Endothelial cell of umbilical vein (primary cell): ENCODE measurements around the gene B3GNT7. TPM values are rescaled to one million over a fixed set of nuclear protein-coding genes. Genes with fewer than 3 reads are reported as not detected.

ENCODE experiments used
- BruUV-seq: library from RNA; stranded (reverse); fragments of 400-500 nt; replicated peaks from 2 replicates; lab custom pipeline; 2021; lab: Mats Ljungman, UMichigan
- CTCF ChIA-PET: fragments of 300-600, 350-600 bp; sonication (Branson Sonifier 250); formaldehyde crosslinking; loops from one replicate; lab custom pipeline; 2021; ENCODE audit warnings: antibody characterized with exemption, inconsistent platforms; lab: Charles Lee
- POLR2A ChIA-PET: fragments of 300-600, 350-600 bp; sonication (Branson Sonifier 250); formaldehyde crosslinking; loops from one replicate; lab custom pipeline; 2021; ENCODE audit warnings: antibody characterized with exemption, inconsistent platforms; lab: Charles Lee
- DNase-seq: peaks from one replicate; pipeline ENCODE4 v3.0.0-alpha.2; 2011; ENCODE audit warnings: low read depth, low spot score
- FAIRE-seq: peaks from 2 replicates; lab custom pipeline; 2011; peaks lifted over from hg19 to GRCh38; lab: Jason Lieb, UNC
- H2AFZ ChIP-seq: 2 replicates; pipeline ENCODE4 v1.6.0; 2012; ENCODE audit warnings: low read depth, low read length, control low read depth, inconsistent platforms
- H3K27ac ChIP-seq: 2 replicates; pipeline ENCODE4 v1.5.1; 2011; ENCODE audit warnings: low read depth, mild to moderate bottlenecking, control low read depth, low read length, moderate library complexity; ENCODE audit not compliant: insufficient read depth
- H3K27me3 ChIP-seq, 2 experiments: 2 replicates each; pipeline versions ENCODE4 v1.6.0 to v1.6.1; 2011; ENCODE audit warnings: low read length in 2 of 2, mixed read lengths in 1 of 2; ENCODE audit not compliant: control insufficient read depth in 2 of 2, insufficient read depth in 2 of 2
- H3K36me3 ChIP-seq, 2 experiments: 2 replicates in 1 of 2; 3 replicates in 1 of 2; pipeline ENCODE4 v1.5.1; 2011; ENCODE audit warnings: low read length in 2 of 2, mild to moderate bottlenecking in 1 of 2, moderate library complexity in 1 of 2; ENCODE audit not compliant: control insufficient read depth in 2 of 2, insufficient read depth in 2 of 2; ENCODE audit errors: extremely low read depth in 1 of 2
- H3K4me1 ChIP-seq: 3 replicates; pipeline ENCODE4 v1.5.1; 2011; ENCODE audit warnings: mild to moderate bottlenecking, low read length; ENCODE audit not compliant: control insufficient read depth, insufficient read depth; ENCODE audit errors: extremely low read depth
- H3K4me2 ChIP-seq: 2 replicates; pipeline ENCODE4 v1.6.1; 2011; ENCODE audit warnings: low read length, control low read depth, mixed read lengths; ENCODE audit not compliant: insufficient read depth
- H3K4me3 ChIP-seq, 3 experiments: fragments of 200-600 bp in 1 of 3; sonication (generic), shearing (Covaris generic) in 1 of 3; replicated peaks in 1 of 3; 2 replicates each; pipeline ENCODE4 v1.5.1; 2011 to 2016; ENCODE audit warnings: control low read depth in 3 of 3, low read length in 3 of 3, mild to moderate bottlenecking in 2 of 3, inconsistent platforms in 1 of 3, low read depth in 1 of 3, moderate library complexity in 1 of 3; ENCODE audit not compliant: insufficient read depth in 1 of 3
- H3K79me2 ChIP-seq: 2 replicates; pipeline ENCODE4 v1.6.0; 2012; ENCODE audit warnings: low read length, inconsistent platforms; ENCODE audit not compliant: control insufficient read depth, insufficient read depth
- H3K9ac ChIP-seq: replicated peaks from 2 replicates; pipeline ENCODE3; 2011; ENCODE audit warnings: low read length, control low read depth; ENCODE audit not compliant: insufficient read depth; ENCODE audit errors: extremely low read depth
- H3K9me1 ChIP-seq: replicated peaks from 3 replicates; pipeline ENCODE4 v1.6.0; 2011; ENCODE audit warnings: mild to moderate bottlenecking, low read length; ENCODE audit not compliant: control insufficient read depth, insufficient read depth; ENCODE audit errors: extremely low read depth
- H3K9me3 ChIP-seq: replicated peaks from 2 replicates; pipeline ENCODE4 v1.5.1; 2012; ENCODE audit warnings: low read length, inconsistent platforms; ENCODE audit not compliant: control insufficient read depth, insufficient read depth
- H4K20me1 ChIP-seq: replicated peaks from 2 replicates; pipeline ENCODE3; 2011; ENCODE audit warnings: mild to moderate bottlenecking, low read length; ENCODE audit not compliant: control insufficient read depth, insufficient read depth; ENCODE audit errors: extremely low read depth
- EZH2 ChIP-seq: IDR thresholded peaks from 2 replicates; pipeline ENCODE4 v1.6.1; 2012; ENCODE audit warnings: borderline replicate concordance, low read depth, mild to moderate bottlenecking, moderate library complexity, low read length, inconsistent platforms; ENCODE audit not compliant: severe bottlenecking
- FOS ChIP-seq: IDR thresholded peaks from 2 replicates; pipeline ENCODE4 v1.6.1; 2011; ENCODE audit warnings: mild to moderate bottlenecking, low read length, moderate library complexity, borderline replicate concordance; ENCODE audit not compliant: insufficient read depth
- GATA2 ChIP-seq: IDR thresholded peaks from 2 replicates; pipeline ENCODE4 v1.7.0; 2011; ENCODE audit warnings: low read depth, mild to moderate bottlenecking, moderate library complexity, mixed read lengths, low read length; ENCODE audit not compliant: insufficient read length, insufficient read depth
- JUN ChIP-seq: IDR thresholded peaks from 2 replicates; pipeline ENCODE4 v1.6.1; 2011; ENCODE audit warnings: borderline replicate concordance, low read depth; ENCODE audit not compliant: insufficient read length, insufficient read depth
- MYC ChIP-seq: IDR thresholded peaks from one replicate; pipeline ENCODE4 v1.6.1; 2011; ENCODE audit warnings: mild to moderate bottlenecking, low read depth, low read length
- POLR2A ChIP-seq: IDR thresholded peaks from 2 replicates; pipeline ENCODE4 v1.6.1; 2012; ENCODE audit warnings: low read depth, mild to moderate bottlenecking, control low read depth, low read length
- POLR2AphosphoS5 ChIP-seq: IDR thresholded peaks from 2 replicates; pipeline ENCODE4 v1.6.1; 2012; ENCODE audit warnings: low read depth, mild to moderate bottlenecking, control low read depth, low read length, moderate library complexity; ENCODE audit not compliant: insufficient read depth
- dilution Hi-C: fragments of 300-500 bp; cut with MboI; formaldehyde crosslinking; loops from one replicate; pipeline ENCODE4 v1.15.0; 2019; ENCODE audit warnings: low sequenced_read_pairs; ENCODE audit not compliant: extremely low pct_ligation_motif_present
- intact Hi-C: fragments of 100-400 bp; cut with micrococcal nuclease; formaldehyde crosslinking; loops from one replicate; pipeline ENCODE4 v1.10.0; 2022
- polyA plus RNA-seq, 4 experiments: library from polyadenylated mRNA; depleted of rRNA in 3 of 4; stranded (reverse) in 3 of 4; unstranded in 1 of 4; fragments of >200 nt; gene quantifications; 2 replicates each; pipeline versions ENCODE4 v1.2.1 to v1.2.3, GENCODE V29; 2011 to 2012; ENCODE audit warnings: missing spikeins in 1 of 4
- total RNA-seq: library from RNA; stranded (reverse); gene quantifications from 2 replicates; pipeline ENCODE4 v1.2.3, GENCODE V29; 2021
- TF ChIP-seq, protein P1 (sequence below), 2 donors: IDR thresholded peaks; 1 replicate in 1 of 2; 2 replicates in 1 of 2; pipeline ENCODE4 v1.5.1; 2011; ENCODE audit warnings: low read length in 2 of 2, mild to moderate bottlenecking in 2 of 2, moderate library complexity in 2 of 2, control low read depth in 1 of 2, inconsistent platforms in 1 of 2, low read depth in 1 of 2; ENCODE audit not compliant: insufficient read depth in 1 of 2; ENCODE audit errors: extremely low read depth in 1 of 2
- TF ChIP-seq, protein P2 (sequence below): IDR thresholded peaks from 2 replicates; pipeline ENCODE4 v1.6.1; 2011; ENCODE audit not compliant: insufficient read depth, insufficient read length

The B3GNT7 gene
- total and polyA plus RNA-seq, 2 donors (not counting 3 experiments of a cell fraction or from before 2014, with no cell fraction given), result 0.39 to 1.2 TPM

DNA sequence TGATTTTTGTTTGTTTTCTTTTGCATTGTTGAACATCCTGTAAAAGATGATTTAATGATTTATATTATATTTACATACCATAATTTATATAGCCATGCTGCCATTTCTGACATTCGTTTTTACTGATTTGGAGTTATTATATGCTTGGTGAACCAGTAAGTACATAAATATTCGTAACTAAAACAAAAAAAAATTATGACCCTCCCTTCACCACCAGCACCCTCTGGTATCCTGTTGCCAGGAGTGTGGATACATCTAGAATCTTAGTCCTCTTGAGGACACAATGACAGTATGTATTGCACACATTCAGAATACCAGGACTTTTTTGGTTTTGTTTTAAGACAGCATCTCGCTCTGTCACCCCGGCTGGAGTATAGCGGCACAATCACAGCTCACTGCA lies 43.9 kb upstream of the B3GNT7 start:
- no peaks in the 10 kb centered on the region for H3K9me3 ChIP-seq
- FAIRE-seq, result no peak
- ChIA-PET POLR2A (no interaction called here), CTCF (no interaction called here)
- BruUV-seq, result no TSS peak
- dilution Hi-C loops (no loop called here), intact Hi-C loops (no loop called here)
- H3K4me2 ChIP-seq, result no peak overlapping the region
- H3K4me1 ChIP-seq, result no peaks in the 10 kb centered on the region
- no peaks in the 10 kb centered on the region for H4K20me1 ChIP-seq
- no peaks in the 10 kb centered on the region for H3K36me3 ChIP-seq
- no peak overlapping the region for H3K4me3 ChIP-seq
- H3K9ac ChIP-seq, result no peak overlapping the region
- TF ChIP-seq EZH2 (no peak), JUN (no peak), GATA2 (no peak), MYC (no peak), FOS (no peak), POLR2AphosphoS5 (no peak), POLR2A (no peak)
- TF ChIP-seq, protein P1, sequence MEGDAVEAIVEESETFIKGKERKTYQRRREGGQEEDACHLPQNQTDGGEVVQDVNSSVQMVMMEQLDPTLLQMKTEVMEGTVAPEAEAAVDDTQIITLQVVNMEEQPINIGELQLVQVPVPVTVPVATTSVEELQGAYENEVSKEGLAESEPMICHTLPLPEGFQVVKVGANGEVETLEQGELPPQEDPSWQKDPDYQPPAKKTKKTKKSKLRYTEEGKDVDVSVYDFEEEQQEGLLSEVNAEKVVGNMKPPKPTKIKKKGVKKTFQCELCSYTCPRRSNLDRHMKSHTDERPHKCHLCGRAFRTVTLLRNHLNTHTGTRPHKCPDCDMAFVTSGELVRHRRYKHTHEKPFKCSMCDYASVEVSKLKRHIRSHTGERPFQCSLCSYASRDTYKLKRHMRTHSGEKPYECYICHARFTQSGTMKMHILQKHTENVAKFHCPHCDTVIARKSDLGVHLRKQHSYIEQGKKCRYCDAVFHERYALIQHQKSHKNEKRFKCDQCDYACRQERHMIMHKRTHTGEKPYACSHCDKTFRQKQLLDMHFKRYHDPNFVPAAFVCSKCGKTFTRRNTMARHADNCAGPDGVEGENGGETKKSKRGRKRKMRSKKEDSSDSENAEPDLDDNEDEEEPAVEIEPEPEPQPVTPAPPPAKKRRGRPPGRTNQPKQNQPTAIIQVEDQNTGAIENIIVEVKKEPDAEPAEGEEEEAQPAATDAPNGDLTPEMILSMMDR (IDR thresholded peaks at IDR 0.05; ENCODE audit: extremely low read depth in 1 of 2, insufficient read depth in 1 of 2, low read depth in 1 of 2, low read length in 2 of 2), result no peak
- TF ChIP-seq, protein P2, sequence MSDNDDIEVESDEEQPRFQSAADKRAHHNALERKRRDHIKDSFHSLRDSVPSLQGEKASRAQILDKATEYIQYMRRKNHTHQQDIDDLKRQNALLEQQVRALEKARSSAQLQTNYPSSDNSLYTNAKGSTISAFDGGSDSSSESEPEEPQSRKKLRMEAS, result no peak
- H3K27me3 ChIP-seq, result no peaks in the 10 kb centered on the region
- H3K27ac ChIP-seq, result no peak overlapping the region
- no peak overlapping the region for H2AFZ ChIP-seq
- no peaks in the 10 kb centered on the region for H3K79me2 ChIP-seq
- no peaks in the 10 kb centered on the region for H3K9me1 ChIP-seq
- no peak for DNase-seq
